ENCODE data around the gene STK40. TPM values are rescaled to one million over a fixed set of nuclear protein-coding genes. Genes with fewer than 3 reads are reported as not detected.
A peak's percentile ranks its signal among the peaks of the same experiment; 100 is the strongest.

Gene STK40
- total RNA-seq, 1 experiment from 2014 or later, result 30.3 TPM

- no peaks in the 10 kb centered on the region for H3K9me3 ChIP-seq (replicated peaks)
- no peak overlapping the region for H3K4me3 ChIP-seq
- H3K36me3 ChIP-seq, result no peaks in the 10 kb centered on the region
- H3K4me1 ChIP-seq, result peaks cover 10% of the 10 kb centered on the region
- H3K27ac ChIP-seq, result no peak overlapping the region
- H3K27me3 ChIP-seq, result no peaks in the 10 kb centered on the region
- no peak for DNase-seq
These were observed 17.9 kb downstream of the STK40 start for GRCh38 chr1:36367798-36368197.

DNA sequence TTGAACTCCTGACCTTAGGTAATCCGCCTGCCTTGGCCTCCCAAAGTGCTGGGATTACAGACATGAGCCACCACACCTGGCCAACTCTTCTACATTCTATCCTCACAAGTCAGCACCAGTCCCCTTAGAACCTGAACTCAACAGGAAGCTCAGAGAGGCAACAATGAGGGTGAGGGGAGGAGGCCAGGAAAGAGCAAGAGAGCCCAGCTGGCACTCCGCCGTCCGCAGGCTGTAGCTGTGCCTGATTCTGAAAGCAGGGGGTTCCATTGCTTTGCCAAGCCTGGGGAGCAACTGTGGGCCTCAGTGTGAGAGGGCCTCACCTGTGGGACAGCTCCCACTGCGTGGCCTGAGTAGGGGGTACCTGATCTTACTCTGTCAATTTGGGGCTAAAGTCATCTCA, 18.7 kb downstream of the STK40 start:
- Histone ChIP-seq H3K9me3 (replicated peaks) (no peaks in the 10 kb centered on the region), H3K4me3 (no peak overlapping the region), H3K4me1 (peaks cover 6% of the 10 kb centered on the region), H3K27me3 (no peaks in the 10 kb centered on the region), H3K27ac (no peak overlapping the region), H3K36me3 (no peaks in the 10 kb centered on the region)
- DNase-seq, result no peak

- peak; percentile 97 for DNase-seq
- Histone ChIP-seq H3K9me3 (replicated peaks) (no peaks in the 10 kb centered on the region), H3K27me3 (no peaks in the 10 kb centered on the region), H3K27ac (peak overlapping the region; percentile 76), H3K4me3 (peak overlapping the region; percentile 47), H3K36me3 (no peaks in the 10 kb centered on the region), H3K4me1 (peaks cover 6% of the 10 kb centered on the region)
These were observed 19.5 kb downstream of the STK40 start for GRCh38 chr1:36366091-36366661.

DNA sequence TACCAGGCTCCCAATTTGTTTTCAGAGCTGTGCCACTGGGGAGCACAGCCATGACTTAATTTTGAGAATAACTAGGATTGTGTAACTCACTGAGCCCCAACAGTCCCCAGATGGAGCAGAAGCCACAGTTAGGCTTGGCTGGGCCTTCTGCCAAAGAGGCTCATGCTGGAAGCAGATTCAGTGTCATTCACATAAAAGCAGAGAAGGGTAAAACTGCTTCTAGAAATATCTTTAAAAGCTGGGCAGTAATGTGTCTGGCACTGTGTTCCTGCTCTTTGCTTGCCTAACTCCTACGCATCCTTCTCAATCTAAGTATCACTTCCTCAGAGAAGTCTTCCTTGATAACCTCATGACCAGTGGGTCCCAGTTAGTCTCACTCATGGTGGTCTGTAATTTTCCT, 20.3 kb downstream of the STK40 start:
- peak overlapping the region; percentile 47 for H3K4me3 ChIP-seq
- H3K9me3 ChIP-seq (replicated peaks), result no peaks in the 10 kb centered on the region
- H3K27ac ChIP-seq, result peak overlapping the region; percentile 76
- H3K27me3 ChIP-seq, result no peaks in the 10 kb centered on the region
- peak in 1 of 2 experiments; percentile 51 for DNase-seq
- H3K36me3 ChIP-seq, result no peaks in the 10 kb centered on the region
- H3K4me1 ChIP-seq, result peaks cover 6% of the 10 kb centered on the region

DNA sequence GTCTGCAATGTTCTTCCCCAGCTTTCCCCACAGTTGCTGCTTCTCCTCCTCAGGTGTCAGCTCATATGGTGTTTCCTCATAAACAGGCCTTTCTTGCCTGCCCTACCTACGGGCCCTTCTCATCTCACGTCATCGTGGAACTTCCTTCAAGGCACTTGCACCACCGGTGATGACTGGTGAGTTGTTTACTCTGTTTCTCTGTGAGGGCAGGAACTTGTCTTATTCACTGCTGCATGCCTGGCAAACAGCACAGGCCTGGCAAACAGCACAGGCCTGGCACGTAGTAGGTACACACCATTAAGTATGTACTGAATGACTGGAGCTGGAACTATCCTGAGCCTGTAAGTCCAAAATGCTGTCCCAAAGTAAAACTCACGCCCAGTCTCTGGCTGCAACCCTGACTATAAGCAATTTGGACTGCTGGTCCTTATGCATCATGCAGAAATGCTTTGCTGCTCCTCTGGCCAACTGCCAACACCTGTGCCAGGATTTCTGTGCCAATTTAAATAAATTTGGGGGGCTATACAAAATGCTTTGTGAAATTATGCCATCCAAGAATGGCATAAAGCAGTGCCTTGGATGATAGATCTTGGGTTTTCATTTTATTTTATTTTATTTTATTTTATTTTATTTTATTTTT, 25.7 kb downstream of the STK40 start:
- Histone ChIP-seq H3K4me3 (no peak overlapping the region), H3K27ac (no peak overlapping the region), H3K36me3 (peaks cover 10% of the 10 kb centered on the region; the same call in 1 of the 2 replicates), H3K4me1 (peaks cover 3% of the 10 kb centered on the region), H3K9me3 (replicated peaks) (no peaks in the 10 kb centered on the region), H3K27me3 (no peaks in the 10 kb centered on the region)
- DNase-seq, result no peak

- peaks cover 3% of the 10 kb centered on the region; the same call in 1 of the 2 replicates for H3K4me1 ChIP-seq
- peaks cover 10% of the 10 kb centered on the region; the same call in 1 of the 2 replicates for H3K36me3 ChIP-seq
- no peak for DNase-seq
- no peaks in the 10 kb centered on the region for H3K9me3 ChIP-seq (replicated peaks)
- no peak overlapping the region for H3K4me3 ChIP-seq
- H3K27ac ChIP-seq, result no peak overlapping the region
- H3K27me3 ChIP-seq, result no peaks in the 10 kb centered on the region
These were observed 26.3 kb downstream of the STK40 start for GRCh38 chr1:36359383-36359782.

GRCh38 chr1:36358514-36359084, 27.1 kb downstream of the STK40 start:
- no peaks in the 10 kb centered on the region for H3K27me3 ChIP-seq
- H3K27ac ChIP-seq, result no peak overlapping the region
- H3K4me3 ChIP-seq, result no peak overlapping the region
- no peaks in the 10 kb centered on the region for H3K9me3 ChIP-seq (replicated peaks)
- peaks cover 3% of the 10 kb centered on the region; the same call in 1 of the 2 replicates for H3K4me1 ChIP-seq
- peaks cover 10% of the 10 kb centered on the region; the same call in 1 of the 2 replicates for H3K36me3 ChIP-seq
- no peak for DNase-seq

DNA sequence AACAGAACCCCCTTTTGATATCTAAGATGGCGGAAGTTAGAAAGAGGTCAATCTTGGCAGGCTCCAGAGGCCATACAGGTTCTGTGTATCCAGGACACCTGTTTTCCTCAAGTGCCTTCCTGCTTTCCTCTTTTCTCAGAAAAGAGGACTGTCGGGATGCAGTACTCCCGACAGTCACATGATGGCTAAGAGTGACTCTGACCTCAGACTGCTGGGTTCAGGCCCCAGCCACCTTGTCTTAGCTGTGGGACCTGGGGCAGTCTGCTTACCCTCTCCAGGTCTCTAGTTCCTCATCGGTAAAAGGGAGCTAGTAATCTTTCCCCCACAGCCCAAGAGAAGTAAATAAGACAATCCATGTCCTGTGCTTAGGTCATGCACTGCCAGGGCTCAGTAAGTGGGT, 29.9 kb downstream of the STK40 start:
- Histone ChIP-seq H3K27me3 (no peaks in the 10 kb centered on the region), H3K4me1 (peaks cover 24% of the 10 kb centered on the region), H3K27ac (no peak overlapping the region), H3K36me3 (peaks cover 10% of the 10 kb centered on the region; the same call in 1 of the 2 replicates), H3K9me3 (replicated peaks) (no peaks in the 10 kb centered on the region), H3K4me3 (no peak overlapping the region)
- DNase-seq, result no peak

- H3K36me3 ChIP-seq, result peaks cover 8% of the 10 kb centered on the region; the same call in 1 of the 2 replicates
- H3K4me1 ChIP-seq, result peaks cover 27% of the 10 kb centered on the region
- no peak for DNase-seq
- H3K9me3 ChIP-seq (replicated peaks), result no peaks in the 10 kb centered on the region
- H3K4me3 ChIP-seq, result no peak overlapping the region
- no peak overlapping the region for H3K27ac ChIP-seq
- H3K27me3 ChIP-seq, result no peaks in the 10 kb centered on the region
These were observed 31.2 kb downstream of the STK40 start for GRCh38 chr1:36354486-36354885.

- DNase-seq, result no peak
- no peaks in the 10 kb centered on the region for H3K9me3 ChIP-seq (replicated peaks)
- peaks cover 6% of the 10 kb centered on the region; the same call in 1 of the 2 replicates for H3K36me3 ChIP-seq
- no peak overlapping the region for H3K4me3 ChIP-seq
- H3K27me3 ChIP-seq, result no peaks in the 10 kb centered on the region
- peaks cover 27% of the 10 kb centered on the region for H3K4me1 ChIP-seq
- H3K27ac ChIP-seq, result no peak overlapping the region
These were observed 32.5 kb downstream of the STK40 start for GRCh38 chr1:36352910-36353878.

DNA sequence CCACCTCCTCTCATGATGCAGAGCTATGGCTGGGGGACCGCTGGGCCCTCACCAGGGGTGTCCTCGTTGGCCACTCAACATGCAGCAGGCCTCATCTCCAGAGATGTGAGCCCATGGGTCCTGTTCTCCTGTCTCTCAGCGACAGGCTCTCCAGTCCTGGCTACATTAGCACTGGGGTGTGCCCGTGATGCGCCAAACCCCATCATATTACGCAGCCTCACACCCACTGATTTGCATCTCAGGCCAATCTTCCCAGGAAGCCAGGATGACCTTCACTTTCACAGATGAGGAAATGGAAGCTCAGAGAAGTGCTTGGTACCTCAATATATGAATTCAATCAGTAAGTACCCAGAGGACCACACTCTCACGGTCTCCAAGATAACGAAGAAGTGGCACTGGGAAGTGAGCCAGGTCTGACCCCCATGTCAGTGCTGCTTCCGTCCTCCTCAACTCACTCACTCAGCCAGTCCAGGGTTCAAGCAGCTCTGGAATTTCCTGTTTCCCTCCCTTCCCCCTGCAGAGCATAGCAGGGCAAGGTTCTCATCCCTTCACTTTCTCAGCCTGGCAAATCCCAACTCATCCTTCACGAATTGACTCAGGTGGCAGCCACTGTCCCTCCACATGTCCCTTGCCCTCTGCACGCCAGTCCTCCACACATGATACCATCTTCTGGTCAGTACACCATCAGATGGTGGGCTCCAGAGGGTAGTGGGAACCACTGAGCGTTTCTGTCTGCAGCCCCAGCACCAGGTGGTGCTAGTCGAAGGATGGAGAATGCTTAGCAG, 33.4 kb downstream of the STK40 start:
- H3K4me3 ChIP-seq, result no peak overlapping the region
- H3K27ac ChIP-seq, result peak overlapping the region; percentile 84
- no peaks in the 10 kb centered on the region for H3K9me3 ChIP-seq (replicated peaks)
- peaks cover 27% of the 10 kb centered on the region for H3K4me1 ChIP-seq
- 0 out of 2 replicates have a peak, but pooled peaks cover 5% of the 10 kb centered on the region for H3K36me3 ChIP-seq
- no peak for DNase-seq
- no peaks in the 10 kb centered on the region for H3K27me3 ChIP-seq

DNA sequence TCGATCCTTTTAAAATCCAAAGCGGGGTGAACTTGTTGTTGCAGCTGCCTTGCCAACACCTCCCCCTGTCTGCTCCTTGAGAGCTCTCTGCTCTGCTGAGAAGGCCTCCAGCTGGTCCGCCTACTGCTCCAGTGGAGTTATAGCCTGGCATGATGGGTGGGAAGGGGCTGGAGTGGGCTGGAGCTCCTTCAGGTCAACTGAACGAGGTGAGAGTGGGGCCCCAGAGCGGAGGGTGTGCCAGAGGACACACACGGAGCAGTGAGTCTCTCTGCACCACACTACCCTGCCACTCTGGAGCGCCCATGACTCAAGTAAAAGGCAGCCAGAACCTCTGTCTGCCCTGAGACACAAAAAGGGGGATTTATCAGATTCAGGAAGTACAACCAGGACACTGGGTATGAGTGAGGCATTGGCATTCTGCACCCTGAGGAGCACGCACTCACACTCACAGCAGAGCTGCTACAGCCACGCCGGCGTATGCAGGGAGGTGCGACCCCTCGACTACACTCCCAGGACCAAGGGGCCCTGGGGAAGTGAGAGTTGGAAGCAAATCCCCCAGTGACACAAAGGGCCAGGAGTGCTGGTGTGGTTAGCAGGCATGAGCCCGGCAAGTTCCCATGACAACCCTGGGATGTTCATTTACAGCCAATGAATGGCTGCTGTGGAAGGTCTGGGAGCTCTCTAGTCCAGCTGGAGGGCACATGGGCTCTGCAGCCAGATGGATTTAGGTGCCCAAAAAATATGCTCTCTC, 34.3 kb downstream of the STK40 start:
- Histone ChIP-seq H3K9me3 (replicated peaks) (no peaks in the 10 kb centered on the region), H3K4me3 (no peak overlapping the region), H3K4me1 (peaks cover 27% of the 10 kb centered on the region), H3K36me3 (0 out of 2 replicates have a peak, but pooled peaks cover 2% of the 10 kb centered on the region), H3K27me3 (no peaks in the 10 kb centered on the region), H3K27ac (peak overlapping the region; percentile 84)
- DNase-seq, result peak; percentile 52 to 57

DNA sequence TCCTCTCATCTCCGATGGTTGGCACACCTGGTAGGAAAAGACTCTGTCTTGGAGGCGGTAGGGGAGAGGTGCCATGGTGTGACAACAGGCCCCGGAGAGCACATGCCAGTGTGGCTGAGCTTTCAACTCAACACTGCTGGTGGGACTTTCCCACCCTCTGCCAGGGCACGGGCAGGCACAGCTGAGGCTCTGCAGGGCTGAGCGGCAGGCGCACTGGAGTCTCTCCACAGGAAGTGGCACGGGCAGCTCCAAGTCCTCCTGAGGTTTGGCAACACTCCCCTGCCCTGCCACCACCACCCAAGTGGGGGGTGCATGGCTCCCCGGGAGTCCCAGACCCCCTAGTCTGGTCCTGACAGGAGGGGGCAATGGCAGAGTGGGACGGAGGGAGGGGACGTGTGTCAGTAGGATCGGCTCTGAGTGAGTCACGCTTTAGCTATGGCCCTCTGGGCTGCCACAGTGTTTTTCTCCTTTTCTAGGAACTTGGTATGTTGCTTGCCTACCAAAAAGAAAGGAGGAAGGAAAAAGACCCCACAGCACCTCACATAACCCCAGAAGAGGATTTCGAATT, 35.0 kb downstream of the STK40 start:
- peaks cover 27% of the 10 kb centered on the region for H3K4me1 ChIP-seq
- no peaks in the 10 kb centered on the region for H3K27me3 ChIP-seq
- peak; percentile 38 to 40 for DNase-seq
- H3K9me3 ChIP-seq (replicated peaks), result no peaks in the 10 kb centered on the region
- 0 out of 2 replicates have a peak, but pooled peaks cover 2% of the 10 kb centered on the region for H3K36me3 ChIP-seq
- no peak overlapping the region for H3K4me3 ChIP-seq
- H3K27ac ChIP-seq, result peak overlapping the region; percentile 84

All from SJCRH30 (cell line).